Hematopoietic multipotent progenitor cell (in vitro differentiated cells): Measurements from ENCODE around the gene PRPF8. TPM values are rescaled to one million over a fixed set of nuclear protein-coding genes. Genes with fewer than 3 reads are reported as not detected.
A peak's percentile ranks its signal among the peaks of the same experiment; 100 is the strongest.
"Not testable (repeated sequence)": the region's sequence is repeated elsewhere in the genome, so short reads cannot be mapped to it uniquely, and the experiment has no call there.

Experiments
- DNase-seq, 3 donors: peaks; one replicate each; pipeline ENCODE4 v3.0.0-alpha.2; 2011 to 2015; ENCODE audit warnings: low read depth in 2 of 3, low spot score in 2 of 3
- total RNA-seq: library from RNA; depleted of rRNA; stranded (reverse); fragments of >200 nt; gene quantifications from one replicate; pipeline ENCODE4 v1.2.3, GENCODE V29; 2012

The PRPF8 gene
- 241 TPM for total RNA-seq

DNA sequence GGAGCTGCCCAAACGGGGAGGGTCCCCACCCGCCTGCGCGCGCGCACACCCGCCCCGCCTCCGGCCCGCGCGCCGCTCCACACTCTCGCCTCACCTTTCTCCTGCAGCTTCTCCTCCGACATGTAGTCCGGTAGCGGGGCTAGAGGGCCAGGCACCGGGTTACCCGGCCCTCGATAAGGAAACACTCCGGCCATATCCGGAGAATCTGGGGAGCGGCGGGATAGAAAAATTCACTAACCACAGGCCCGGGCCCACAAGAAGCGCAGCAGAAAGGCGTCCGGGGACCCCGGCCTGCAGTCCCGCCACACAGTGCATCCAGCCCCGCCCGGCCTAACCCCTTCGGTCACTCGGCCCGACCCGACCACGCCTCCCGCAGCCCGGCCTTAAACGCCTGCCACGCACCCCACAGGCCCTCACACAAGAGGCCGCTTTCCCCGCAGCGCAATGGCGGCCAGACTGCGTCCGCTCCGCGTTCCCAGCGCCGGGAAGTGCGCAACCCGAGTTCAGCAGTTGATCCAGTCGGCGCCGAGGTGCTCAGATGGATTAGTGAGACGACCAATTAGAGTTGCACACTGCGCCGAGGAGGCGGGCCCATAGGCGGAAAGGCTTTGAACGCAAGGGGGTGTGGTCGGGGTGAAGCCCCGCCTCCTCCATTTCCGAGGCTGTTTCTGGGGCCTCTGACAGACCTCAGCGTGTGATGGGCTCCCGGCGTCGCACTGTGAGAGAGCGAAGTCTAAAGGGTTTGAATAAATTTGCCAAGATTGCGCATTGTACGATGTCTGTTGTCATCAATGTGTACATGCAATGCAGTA lies at the start of gene PRPF8:
Gene PRPF8, minus strand, starts transcription at position 490 of the 812 bp plus-strand sequence. Its CDS starts 296 bp downstream, at position 194.
- peak; percentile 93 to 99 (median 98) for DNase-seq

DNA sequence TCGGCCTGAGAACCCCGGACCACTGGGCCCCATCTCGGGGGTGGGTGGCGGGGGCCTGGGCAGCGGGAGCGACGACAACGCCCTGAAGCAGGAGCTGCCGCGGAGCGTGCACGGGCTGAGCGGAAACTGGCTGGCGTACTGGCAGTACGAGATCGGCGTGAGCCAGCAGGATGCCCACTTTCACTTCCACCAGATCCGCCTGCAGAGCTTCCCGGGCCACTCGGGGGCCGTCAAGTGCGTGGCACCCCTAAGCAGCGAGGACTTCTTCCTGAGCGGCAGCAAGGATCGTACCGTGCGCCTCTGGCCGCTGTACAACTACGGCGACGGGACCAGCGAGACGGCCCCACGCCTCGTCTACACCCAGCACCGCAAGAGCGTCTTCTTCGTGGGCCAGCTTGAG lies 49.1 kb upstream of the PRPF8 start:
- no peak for DNase-seq

DNA sequence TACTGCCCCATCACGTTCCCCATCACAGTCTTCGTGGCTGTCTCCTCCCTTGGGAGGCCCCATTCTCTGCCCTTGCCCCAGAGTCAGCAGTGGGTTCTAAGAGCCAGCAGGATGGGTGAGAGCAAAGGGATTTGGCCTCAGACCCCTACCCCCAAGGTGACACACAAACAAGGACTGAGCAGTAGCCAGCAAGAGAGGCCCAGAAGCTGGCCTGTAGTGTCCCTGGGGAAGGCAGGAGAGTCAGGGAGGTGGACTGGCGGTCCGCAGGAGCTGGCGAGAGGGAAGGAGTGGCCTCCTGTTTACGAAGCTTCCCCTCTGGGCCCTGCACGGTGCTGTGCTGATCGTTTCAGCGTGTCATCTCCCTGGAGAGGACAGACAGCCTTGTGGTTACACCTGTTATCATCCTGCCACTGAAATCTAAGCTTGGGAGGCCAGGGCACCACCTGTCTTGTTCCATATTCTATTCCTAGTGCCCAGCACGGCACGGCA lies 48.2 kb upstream of the PRPF8 start:
- no peak for DNase-seq

DNA sequence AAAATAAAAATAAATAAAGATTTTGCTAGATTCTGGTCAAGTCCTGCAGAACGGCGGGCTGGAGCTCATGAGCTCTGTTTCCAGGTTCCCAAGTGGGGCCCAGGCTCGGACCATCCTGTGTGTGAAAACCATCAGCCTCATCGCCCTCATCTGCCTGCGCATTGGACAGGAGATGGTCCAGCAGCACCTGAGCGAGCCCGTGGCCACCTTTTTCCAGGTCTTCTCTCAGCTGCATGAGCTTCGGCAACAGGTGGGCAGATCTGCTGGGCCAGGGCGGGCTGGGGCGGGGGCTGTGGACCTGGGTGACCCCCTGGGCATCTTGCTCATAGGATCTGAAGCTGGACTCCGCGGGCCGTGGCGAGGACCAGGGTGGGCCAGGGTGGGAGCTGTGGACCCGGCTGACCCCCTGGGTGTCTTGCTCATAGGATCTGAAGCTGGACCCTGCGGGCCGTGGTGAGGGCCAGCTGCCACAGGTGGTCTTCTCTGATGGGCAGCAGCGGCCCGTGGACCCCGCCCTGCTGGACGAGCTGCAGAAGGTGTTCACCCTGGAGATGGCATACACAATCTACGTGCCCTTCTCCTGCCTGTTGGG lies 47.7 kb upstream of the PRPF8 start:
- no peak for DNase-seq

DNA sequence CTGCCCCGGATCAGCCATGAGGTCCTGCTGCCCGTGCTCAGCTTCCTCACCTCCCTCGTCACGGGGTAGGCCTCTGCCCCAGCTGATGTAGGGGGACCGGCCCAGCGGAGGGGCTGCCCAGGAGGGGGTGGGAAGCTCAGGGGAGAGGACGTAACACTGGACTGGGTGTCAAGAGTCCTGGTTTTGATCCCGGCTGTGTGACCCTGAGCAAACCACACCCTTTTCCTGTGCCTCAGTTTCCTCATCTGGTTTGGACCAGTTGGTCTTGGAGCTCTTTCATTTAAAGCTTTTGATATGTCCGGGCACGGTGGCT lies 46.5 kb upstream of the PRPF8 start:
- DNase-seq = no peak

DNA sequence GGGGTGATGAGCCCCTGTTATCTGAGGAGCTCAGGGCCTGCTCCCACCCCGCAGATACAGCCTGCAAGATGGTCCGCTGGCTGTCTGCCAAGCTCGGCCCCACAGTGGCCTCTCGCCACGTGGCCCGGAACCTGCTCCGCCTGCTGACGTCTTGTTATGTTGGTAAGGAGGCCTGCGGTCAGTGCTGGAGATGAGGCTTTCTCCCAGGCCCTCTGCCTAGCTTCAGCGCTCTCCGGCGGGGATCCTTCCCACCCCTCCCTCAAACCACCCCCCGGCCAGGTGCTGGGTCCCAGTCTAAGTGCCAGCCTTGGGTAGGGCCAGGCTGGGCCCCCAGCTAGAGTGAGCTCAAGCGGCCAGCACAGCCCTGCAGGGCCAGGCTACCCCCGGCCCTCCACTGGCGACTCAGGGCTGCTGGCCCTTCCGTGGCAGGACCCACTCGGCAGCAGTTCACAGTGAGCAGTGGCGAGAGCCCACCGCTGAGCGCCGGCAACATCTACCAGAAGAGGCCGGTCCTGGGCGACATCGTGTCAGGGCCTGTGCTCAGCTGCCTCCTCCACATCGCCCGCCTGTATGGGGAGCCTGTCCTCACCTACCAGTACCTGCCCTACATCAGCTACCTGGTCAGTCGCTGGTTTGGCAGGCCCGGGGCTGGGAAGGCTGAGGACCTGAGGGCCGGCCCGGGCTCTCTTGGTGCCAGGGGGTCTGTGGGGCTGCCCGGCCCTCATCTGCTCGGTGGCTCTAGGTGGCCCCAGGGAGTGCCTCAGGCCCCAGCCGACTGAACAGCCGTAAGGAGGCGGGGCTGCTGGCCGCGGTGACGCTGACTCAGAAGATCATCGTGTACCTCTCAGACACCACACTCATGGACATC lies 45.9 kb upstream of the PRPF8 start:
- DNase-seq = no peak

DNA sequence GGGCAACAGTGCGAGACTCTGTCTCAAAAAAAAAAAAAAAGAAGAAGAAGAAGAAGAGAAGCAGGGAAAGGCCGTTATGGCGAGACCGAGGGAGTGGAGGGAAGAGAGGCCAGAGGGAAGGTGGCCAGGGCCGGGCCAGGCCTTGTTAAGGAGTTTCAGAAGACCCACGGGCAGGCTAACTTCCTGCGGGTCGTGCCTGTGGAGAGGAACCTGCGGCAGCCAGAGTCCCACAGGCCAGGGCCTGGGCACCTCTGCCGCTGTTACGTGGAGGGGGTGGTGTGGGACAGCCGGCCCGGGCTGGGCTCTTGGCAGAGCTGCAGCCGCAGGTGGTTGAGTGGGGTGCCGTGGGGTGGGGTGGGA lies 45.3 kb upstream of the PRPF8 start:
- no peak for DNase-seq

GRCh38 chr17:1727876-1728630 lies 43.4 kb upstream of the PRPF8 start:
- DNase-seq = no peak

GRCh38 chr17:1727258-1727789 lies 42.7 kb upstream of the PRPF8 start:
- no peak for DNase-seq

GRCh38 chr17:1726626-1727257 lies 42.1 kb upstream of the PRPF8 start:
- no peak for DNase-seq

DNA sequence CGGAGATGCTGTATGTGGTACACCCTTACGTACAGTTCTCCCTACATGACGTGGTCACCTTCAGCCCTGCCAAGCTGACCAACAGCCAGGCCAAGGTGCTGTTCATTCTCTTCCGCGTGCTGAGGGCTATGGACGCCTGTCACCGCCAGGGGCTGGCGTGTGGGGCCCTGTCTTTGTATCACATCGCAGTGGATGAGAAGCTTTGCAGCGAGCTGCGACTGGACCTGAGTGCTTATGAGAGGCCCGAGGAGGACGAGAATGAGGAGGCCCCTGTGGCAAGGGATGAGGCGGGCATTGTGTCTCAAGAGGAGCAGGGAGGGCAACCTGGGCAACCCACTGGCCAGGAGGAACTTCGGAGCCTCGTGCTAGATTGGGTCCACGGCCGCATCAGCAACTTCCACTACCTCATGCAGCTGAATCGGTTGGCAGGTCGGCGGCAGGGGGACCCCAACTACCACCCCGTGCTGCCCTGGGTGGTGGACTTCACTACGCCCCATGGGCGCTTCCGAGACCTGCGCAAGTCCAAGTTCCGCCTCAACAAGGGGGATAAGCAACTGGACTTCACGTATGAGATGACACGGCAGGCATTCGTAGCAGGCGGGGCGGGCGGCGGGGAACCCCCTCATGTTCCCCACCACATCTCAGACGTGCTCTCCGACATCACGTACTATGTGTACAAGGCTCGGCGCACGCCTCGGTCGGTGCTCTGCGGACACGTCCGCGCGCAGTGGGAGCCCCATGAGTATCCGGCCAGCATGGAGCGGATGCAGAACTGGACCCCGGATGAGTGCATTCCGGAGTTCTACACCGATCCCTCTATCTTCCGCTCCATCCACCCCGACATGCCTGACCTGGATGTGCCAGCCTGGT lies 41.2 kb upstream of the PRPF8 start:
- DNase-seq = no peak

- DNase-seq = no peak
Measured at GRCh38 chr17:1724869-1725641, 40.4 kb upstream of the PRPF8 start.

GRCh38 chr17:1724351-1724868 lies 39.7 kb upstream of the PRPF8 start, which contains the start of gene WDR81:
TSS of gene WDR81 (plus strand) at chr17:1724704. CDS start at chr17:1724960, 256 bp downstream.
- DNase-seq = peak; percentile 64 to 85 (median 78)

DNA sequence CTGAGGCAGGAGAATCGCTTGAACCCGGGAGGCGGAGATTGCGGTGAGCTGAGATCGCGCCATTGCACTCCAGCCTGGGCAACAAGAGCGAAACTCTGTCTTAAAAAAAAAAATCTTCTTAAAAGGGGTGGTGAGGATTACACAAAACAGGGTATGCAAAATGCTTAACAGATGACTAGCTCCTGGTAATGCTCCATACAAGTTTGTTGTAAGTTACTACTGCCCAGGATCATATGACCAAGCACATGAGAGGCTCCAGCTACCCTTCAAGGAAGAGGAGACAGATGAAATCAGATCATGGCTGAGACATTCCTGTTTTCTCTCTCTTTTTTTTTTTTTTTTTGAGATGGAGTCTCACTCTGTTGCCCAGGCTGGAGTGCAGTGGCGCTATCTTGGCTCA lies 37.4 kb upstream of the PRPF8 start:
- not testable (repeated sequence) for DNase-seq

- peak in 2 of 3 donors; percentile 48 to 69 for DNase-seq
Measured at GRCh38 chr17:1720856-1721386, 36.3 kb upstream of the PRPF8 start.

DNA sequence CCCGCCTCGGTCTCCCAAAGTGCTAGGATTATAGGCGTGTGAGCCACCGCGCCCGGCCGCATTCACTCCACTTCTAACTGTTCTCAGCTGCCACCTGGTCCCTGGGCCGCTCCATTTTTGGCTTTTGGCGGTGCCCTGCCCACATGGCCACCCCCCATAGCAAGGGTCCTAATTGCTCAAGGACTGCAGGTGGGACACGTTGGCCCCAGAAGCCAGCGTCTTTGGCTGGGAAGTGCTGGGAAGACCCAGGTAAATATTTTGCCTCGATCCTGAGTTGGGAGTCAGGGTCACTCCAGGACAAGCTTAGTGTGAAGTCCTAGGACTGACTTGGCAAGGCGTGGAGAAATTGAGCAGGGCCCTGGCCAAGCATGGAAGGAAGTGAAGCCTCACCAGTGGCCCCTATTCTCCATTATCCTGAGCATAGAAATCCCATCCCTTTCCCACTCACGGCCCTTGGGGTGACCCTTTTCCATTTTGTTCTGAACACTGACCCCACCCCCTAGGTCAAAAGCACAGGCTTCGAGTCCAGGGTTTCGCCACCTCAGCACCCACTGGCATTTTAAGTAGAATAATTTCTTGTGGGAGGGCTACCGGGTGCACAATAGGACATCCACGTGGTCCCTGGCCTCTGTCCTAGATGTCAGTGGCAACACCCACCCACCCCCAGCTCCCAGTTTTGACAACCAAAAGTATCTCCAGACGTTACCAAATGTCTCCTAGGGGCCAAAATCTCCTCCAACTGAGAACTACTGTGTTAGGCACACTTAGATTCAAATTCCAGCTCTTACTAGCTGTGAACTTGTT lies 33.9 kb upstream of the PRPF8 start:
- DNase-seq = no peak
